Tibial nerve (tissue), 4 donors: ENCODE data around the gene NTRK1.

Experiments used
- EP300 ChIP-seq, 2 donors: sonication (generic); formaldehyde crosslinking; IDR thresholded peaks; one replicate each; pipeline ENCODE4 v1.6.1; 2017; ENCODE audit warnings: antibody characterized with exemption in 2 of 2, mild to moderate bottlenecking in 1 of 2
- POLR2A ChIP-seq, 2 donors: fragments of 450-650 bp; IDR thresholded peaks; one replicate each; pipeline ENCODE4 v1.6.1; 2017; ENCODE audit warnings: antibody characterized with exemption in 2 of 2, mild to moderate bottlenecking in 2 of 2, moderate library complexity in 2 of 2
- TF ChIP-seq, protein P1 (sequence below), 5 experiments: fragments of 200-600 bp in 3 of 5; fragments of 450-650 bp in 2 of 5; sonication (generic) in 3 of 5; IDR thresholded peaks; one replicate each; pipeline ENCODE4 v1.5.1; 2016 to 2019; ENCODE audit warnings: antibody characterized with exemption in 5 of 5, mild to moderate bottlenecking in 3 of 5, moderate library complexity in 2 of 5

DNA sequence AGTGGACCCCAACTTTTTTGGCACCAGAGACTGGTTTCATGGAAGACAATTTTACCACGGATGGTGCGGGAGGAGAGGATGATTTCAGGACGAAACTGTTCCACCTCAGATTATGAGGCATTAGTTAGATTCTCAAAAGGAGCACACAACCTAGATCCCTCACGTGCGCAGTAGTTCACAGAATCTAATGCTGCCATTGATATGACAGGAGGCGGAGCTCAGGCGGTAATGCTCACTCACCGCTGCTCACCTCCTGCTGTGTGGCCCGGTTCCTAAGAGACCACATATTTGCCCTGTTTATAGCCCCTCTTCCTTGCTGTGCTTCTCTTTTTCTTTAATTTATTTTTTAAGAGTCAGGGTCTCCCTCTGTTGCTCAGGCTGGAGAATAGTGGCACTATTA lies 4.6 kb downstream of the NTRK1 start:
- TF ChIP-seq, protein P1, sequence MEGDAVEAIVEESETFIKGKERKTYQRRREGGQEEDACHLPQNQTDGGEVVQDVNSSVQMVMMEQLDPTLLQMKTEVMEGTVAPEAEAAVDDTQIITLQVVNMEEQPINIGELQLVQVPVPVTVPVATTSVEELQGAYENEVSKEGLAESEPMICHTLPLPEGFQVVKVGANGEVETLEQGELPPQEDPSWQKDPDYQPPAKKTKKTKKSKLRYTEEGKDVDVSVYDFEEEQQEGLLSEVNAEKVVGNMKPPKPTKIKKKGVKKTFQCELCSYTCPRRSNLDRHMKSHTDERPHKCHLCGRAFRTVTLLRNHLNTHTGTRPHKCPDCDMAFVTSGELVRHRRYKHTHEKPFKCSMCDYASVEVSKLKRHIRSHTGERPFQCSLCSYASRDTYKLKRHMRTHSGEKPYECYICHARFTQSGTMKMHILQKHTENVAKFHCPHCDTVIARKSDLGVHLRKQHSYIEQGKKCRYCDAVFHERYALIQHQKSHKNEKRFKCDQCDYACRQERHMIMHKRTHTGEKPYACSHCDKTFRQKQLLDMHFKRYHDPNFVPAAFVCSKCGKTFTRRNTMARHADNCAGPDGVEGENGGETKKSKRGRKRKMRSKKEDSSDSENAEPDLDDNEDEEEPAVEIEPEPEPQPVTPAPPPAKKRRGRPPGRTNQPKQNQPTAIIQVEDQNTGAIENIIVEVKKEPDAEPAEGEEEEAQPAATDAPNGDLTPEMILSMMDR (IDR thresholded peaks at IDR 0.05) = no peak
- TF ChIP-seq POLR2A (IDR thresholded peaks at IDR 0.05) (no peak), EP300 (IDR thresholded peaks at IDR 0.05) (no peak)
